ENCODE measurements around the gene EEF2KMT. TPM values are rescaled to one million over a fixed set of nuclear protein-coding genes. Genes with fewer than 3 reads are reported as not detected.
"Not testable (repeated sequence)": the region's sequence is repeated elsewhere in the genome, so short reads cannot be mapped to it uniquely, and the experiment has no call there.

Gene EEF2KMT, protein sequence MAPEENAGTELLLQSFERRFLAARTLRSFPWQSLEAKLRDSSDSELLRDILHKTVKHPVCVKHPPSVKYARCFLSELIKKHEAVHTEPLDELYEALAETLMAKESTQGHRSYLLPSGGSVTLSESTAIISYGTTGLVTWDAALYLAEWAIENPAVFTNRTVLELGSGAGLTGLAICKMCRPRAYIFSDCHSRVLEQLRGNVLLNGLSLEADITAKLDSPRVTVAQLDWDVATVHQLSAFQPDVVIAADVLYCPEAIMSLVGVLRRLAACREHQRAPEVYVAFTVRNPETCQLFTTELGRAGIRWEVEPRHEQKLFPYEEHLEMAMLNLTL
- 10 to 100 TPM in 2 of 4 donors, 1 to 10 TPM in 2; 6.3 to 15.8 (median 8.8) TPM for total RNA-seq

DNA sequence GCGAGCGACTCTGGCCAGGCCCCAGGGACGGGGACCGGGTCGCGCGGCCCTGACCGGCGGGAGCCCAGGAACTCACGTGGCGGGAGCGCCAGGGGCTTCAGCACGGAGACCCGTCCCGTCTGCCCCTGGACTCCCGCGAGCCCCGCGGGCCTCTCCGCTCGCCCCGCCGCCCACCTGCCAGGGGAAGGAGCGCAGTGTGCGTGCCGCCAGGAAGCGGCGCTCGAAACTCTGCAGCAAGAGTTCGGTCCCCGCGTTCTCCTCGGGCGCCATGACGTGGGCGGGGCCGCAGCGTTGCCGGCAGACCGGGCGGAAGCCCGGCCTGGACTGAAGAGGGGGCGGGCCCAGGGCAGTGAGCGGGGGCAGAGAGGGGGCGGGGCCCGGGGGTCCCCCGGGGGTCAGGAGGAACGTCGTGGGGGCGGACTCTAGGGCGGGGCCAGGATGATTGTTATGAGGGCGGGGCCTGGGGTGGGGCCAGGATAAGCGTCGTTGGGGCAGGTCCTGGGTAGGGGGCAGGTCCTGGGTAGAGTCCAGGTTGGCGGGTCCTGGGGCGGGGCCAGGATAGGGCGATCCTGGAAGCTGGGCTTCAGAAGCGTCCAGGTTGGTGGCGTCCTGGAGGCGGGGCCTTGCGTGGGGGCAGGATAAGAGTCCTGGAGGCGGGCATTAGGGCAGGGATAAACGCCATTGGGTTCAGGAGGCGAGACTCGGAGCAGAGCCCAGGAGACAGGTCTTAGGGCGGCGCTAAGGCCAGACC, at the start of gene EEF2KMT:
Gene EEF2KMT (minus strand): TSS at position 326 of the 751 bp plus-strand sequence. CDS start 56 bp downstream, at position 270.
- 0% methylated on average over 6 of the region's 67 CpGs for WGBS, 2 donors
- TF ChIP-seq POLR2A (IDR thresholded peaks at IDR 0.05) = peak in 1 of 4 donors; percentile 35
- DNase-seq = peak; percentile 96
- intact Hi-C loops (cut with DNase I); H3K9me3 ChIP-seq; H3K36me3 ChIP-seq; H3K27me3 ChIP-seq: not testable (repeated sequence)
- Histone ChIP-seq H3K4me3 (peak within 1 kb of the TSS; percentile 79 to 86 (median 81)), H3K27ac (peak within 1 kb of the TSS; percentile 85 to 90 (median 88)), H3K4me1 (peaks cover 2 to 19% (median 3%) of the 10 kb centered on the region in 3 donors)

DNA sequence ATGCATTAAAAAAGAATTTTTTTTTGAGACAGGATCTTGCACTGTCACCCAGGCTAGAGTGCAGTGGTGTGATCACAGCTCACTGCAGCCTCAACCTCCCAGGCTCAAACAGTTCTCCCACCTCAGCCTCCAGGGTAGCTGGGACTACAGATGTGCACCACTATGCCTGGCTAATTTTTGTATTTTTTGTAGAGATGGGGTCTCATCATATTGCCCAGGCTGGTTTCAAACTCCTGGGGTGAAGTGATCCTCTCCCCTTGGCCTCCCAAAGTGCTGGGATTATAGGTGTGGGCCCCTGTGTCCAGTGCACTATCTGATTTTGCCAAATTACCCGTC, 47.0 kb upstream of the EEF2KMT start:
- H3K27me3 ChIP-seq; H3K36me3 ChIP-seq; H3K27ac ChIP-seq; DNase-seq; H3K9me3 ChIP-seq; intact Hi-C loops (cut with DNase I); H3K4me1 ChIP-seq; H3K4me3 ChIP-seq: not testable (repeated sequence)
- WGBS, 2 donors = 60 to 89% methylated on average over 1 of the region's 1 CpG

DNA sequence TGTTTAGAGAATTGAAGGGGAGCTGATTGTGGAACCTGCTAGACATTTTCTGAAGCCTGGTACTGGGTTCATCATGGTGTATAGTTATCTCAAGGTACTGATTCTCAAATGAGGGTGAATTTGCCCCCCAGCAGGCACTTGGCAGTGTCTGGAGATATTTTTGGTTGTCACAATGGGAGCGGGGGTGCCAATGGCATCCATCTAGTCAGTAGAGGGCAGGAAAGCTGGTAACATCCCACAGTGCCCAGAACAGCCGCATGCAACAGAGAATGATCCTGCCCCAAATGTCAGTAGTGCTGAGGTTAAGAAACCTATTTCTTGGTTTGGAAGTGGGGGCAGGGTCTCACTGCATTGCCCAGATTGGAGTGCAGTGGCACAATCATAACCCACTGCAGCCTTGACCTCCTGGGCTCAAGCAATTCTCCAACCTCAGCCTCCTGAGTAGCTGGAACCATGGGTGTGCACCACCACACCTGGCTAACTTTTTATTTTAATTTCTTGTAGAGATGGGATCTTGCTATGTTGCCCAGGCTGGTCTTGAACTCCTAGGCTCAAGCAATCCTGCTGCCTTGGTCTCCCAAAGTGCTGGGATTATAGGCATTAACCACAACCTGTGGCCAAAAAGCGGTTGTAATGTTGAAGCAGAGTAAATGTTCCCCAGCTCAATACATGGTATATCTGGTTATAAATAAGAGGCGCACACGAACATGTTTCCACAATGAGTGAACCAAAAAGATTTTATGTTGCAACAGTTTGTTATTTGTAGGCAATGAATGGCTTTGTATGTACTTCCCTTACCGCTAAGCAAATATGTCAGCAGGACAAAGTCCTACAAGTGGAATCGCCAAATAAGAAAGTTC, 46.4 kb upstream of the EEF2KMT start:
- 67 to 71% methylated on average over 7 of the region's 7 CpGs for WGBS, 2 donors
- TF ChIP-seq, protein P1, sequence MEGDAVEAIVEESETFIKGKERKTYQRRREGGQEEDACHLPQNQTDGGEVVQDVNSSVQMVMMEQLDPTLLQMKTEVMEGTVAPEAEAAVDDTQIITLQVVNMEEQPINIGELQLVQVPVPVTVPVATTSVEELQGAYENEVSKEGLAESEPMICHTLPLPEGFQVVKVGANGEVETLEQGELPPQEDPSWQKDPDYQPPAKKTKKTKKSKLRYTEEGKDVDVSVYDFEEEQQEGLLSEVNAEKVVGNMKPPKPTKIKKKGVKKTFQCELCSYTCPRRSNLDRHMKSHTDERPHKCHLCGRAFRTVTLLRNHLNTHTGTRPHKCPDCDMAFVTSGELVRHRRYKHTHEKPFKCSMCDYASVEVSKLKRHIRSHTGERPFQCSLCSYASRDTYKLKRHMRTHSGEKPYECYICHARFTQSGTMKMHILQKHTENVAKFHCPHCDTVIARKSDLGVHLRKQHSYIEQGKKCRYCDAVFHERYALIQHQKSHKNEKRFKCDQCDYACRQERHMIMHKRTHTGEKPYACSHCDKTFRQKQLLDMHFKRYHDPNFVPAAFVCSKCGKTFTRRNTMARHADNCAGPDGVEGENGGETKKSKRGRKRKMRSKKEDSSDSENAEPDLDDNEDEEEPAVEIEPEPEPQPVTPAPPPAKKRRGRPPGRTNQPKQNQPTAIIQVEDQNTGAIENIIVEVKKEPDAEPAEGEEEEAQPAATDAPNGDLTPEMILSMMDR (IDR thresholded peaks at IDR 0.05) = no peak
- no peak for TF ChIP-seq POLR2A (IDR thresholded peaks at IDR 0.05)
- intact Hi-C loops (cut with DNase I) = no loop called here
- no peaks in the 10 kb centered on the region for H3K4me1 ChIP-seq
- no peak overlapping the region for H3K4me3 ChIP-seq
- no peak overlapping the region for H3K27ac ChIP-seq
- no peak for DNase-seq
- H3K9me3 ChIP-seq = no peaks in the 10 kb centered on the region
- peaks cover 0 to 10% (median 0%) of the 10 kb centered on the region in 4 donors for H3K27me3 ChIP-seq
- no peaks in the 10 kb centered on the region for H3K36me3 ChIP-seq

DNA sequence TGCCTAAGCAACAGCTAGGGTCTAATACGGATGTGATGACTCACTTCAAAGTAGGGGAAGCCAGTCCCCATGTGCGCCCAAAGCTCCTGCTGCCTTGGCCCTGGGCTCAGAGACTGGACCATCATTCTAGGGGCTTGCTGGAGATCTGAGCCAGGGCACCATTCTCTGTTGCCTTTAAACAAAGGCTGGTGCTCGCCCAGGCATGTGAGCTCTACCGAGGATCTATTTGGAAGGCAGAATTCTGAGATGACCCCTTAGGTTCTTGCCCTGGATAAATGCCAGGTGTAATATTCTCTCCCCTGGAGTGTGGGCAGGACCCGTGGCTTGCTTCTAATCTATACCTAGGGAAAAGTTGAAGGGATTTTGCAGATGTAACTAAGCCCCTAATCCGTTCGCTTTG, 42.6 kb upstream of the EEF2KMT start:
- intact Hi-C loops (cut with DNase I); H3K36me3 ChIP-seq; H3K27ac ChIP-seq; H3K4me3 ChIP-seq; DNase-seq; H3K9me3 ChIP-seq; H3K4me1 ChIP-seq: not testable (repeated sequence)
- WGBS, 2 donors = 38 to 47% methylated on average over 4 to 5 of the region's 7 CpGs
- H3K27me3 ChIP-seq = peaks cover 0 to 14% (median 0%) of the 10 kb centered on the region in 4 donors

DNA sequence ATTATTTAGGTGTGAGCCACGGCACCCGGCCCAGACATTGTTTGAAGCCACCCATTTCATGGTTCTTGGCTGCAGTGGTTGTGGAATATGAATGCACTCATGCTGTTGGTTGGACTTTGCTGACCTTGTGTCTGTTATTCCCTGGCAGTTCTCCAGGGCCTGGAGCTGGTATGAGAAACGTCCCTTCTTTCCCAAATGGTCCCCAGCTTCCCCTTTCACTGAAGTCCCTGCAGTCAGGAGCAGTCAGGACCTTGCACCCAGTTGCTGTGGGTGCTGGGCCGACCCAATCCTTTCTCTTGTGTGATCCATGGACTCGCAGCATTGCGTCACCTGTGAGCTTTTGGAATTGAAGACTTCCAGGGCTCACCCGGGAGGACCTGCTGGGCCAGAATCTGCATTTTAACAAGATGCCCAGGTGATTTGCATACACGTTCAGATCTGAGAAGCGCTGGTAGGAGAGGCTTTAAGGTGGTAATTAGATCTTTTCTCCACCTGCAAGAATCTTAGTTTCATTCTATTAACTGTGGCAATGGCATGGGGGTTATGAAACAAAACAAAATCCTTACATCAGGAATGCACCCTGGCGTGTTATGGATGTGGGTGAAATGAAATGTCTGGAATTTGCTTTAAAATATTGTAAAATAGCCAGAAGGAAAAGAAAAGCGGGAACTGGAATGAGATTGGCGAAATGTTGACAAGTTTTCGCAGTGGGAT, 37.3 kb upstream of the EEF2KMT start:
- H3K4me3 ChIP-seq; H3K27ac ChIP-seq; H3K9me3 ChIP-seq; H3K36me3 ChIP-seq; intact Hi-C loops (cut with DNase I); DNase-seq; H3K4me1 ChIP-seq: not testable (repeated sequence)
- 51 to 52% methylated on average over 10 to 12 of the region's 13 CpGs for WGBS, 2 donors
- H3K27me3 ChIP-seq = peaks cover 0 to 27% (median 0%) of the 10 kb centered on the region in 4 donors

DNA sequence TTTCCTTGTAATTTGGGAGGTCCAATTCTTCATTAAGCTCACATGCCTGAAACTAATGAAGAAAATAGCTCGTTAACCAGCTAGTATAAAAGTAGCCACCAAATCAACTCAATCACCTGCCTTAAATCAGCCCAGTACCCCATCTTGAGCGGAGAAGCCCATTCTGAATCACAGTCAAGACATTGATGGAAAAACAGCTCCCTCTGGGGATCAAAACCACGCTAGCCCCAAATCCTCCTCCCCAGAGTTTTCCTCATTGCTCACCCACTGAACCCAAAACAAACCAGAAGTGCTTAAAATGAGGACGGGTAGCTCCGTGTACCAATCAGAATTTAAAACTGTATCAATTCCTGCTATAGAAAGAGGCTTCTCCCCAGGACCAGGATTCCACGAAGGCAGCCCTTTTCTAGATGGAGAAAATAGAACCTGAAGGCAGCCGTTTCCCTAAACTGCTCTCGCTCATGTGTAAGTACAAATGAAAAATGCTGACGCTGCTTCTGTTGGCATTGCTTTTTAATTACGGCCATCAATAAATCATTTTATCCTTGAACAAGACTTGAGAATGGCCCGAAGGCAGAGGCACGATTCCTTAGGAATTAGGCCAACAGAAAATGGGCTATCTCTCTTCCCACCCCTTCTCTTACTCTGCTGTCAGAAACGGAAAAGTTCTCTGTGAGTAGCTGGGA, 35.5 kb upstream of the EEF2KMT start:
- WGBS, 2 donors = 19 to 37% methylated on average over 13 of the region's 13 CpGs
- H3K27ac ChIP-seq; intact Hi-C loops (cut with DNase I); H3K9me3 ChIP-seq; H3K36me3 ChIP-seq; DNase-seq; H3K4me3 ChIP-seq; H3K4me1 ChIP-seq: not testable (repeated sequence)
- H3K27me3 ChIP-seq = peaks cover 0 to 32% (median 0%) of the 10 kb centered on the region in 4 donors

DNA sequence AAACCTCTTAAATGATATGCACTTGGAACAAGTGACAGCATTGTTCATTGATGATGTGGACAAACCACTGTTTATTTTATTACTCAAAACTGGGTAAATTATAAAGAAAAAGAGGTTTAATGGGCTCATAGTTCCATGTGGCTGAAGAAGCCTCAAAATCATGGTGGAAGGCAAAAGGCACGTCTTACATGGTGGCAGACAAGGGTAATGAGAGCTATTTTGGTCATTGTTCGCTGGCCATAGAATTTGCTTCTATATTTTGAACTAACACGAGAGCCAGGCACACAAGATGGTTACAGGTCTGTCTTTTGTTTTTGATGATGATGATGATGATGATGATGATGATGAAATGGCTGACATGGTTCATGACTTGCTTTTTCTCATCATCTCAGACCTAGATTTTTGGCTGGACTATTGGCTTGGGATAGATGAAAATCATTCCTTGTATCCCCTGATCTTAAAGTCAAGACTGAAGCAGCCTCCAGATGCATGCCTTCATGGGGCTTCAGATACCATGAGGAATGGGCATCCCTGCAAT, 33.9 kb upstream of the EEF2KMT start:
- H3K27ac ChIP-seq; DNase-seq; H3K4me1 ChIP-seq; intact Hi-C loops (cut with DNase I); H3K4me3 ChIP-seq; H3K36me3 ChIP-seq; H3K9me3 ChIP-seq: not testable (repeated sequence)
- 71 to 79% methylated on average over 3 of the region's 3 CpGs for WGBS, 2 donors
- peaks cover 0 to 35% (median 0%) of the 10 kb centered on the region in 4 donors for H3K27me3 ChIP-seq

DNA sequence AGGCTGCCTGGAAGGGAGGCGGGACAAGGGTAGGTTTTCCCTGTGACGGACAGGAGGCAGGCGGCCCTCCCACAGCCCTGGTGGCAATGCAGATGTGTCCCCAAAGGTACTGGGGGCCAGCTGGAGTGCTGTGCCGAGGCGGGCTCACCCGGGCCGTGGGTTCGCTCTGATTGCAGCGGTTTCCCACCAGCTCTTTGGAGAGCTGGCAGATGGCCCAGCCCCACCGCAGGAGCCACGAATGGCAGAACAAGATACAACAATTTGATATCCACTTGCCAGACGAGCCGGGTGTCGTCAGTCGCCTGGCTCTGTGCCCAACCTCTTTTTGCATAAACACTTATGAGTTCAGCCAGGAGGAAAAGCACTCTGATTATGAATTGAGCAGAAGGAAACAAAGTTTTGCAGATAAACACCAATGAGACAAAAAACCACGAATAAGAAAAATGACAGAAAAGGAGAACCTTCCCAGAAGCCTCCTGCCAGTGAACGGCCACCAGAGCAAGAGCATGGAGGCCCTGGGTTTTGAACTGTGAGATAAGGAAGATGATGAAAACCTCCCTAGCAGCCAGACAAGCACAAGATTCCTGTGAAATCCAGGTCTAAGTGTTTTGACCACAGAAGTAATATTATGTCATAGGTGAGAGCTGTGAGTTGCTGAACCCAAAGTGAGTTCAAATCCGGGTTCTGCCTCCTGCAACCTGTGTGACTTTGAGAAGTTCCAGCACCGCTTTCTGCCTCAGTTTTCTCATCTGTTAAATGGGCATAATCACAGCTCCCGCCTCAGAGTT, 19.9 kb upstream of the EEF2KMT start:
- intact Hi-C loops (cut with DNase I); H3K27ac ChIP-seq; H3K4me1 ChIP-seq; H3K36me3 ChIP-seq; H3K27me3 ChIP-seq; DNase-seq; H3K9me3 ChIP-seq: not testable (repeated sequence)
- 23 to 32% methylated on average over 8 to 13 of the region's 20 CpGs for WGBS, 2 donors
- peak overlapping the region in 1 of 4 donors; percentile 35 for H3K4me3 ChIP-seq

DNA sequence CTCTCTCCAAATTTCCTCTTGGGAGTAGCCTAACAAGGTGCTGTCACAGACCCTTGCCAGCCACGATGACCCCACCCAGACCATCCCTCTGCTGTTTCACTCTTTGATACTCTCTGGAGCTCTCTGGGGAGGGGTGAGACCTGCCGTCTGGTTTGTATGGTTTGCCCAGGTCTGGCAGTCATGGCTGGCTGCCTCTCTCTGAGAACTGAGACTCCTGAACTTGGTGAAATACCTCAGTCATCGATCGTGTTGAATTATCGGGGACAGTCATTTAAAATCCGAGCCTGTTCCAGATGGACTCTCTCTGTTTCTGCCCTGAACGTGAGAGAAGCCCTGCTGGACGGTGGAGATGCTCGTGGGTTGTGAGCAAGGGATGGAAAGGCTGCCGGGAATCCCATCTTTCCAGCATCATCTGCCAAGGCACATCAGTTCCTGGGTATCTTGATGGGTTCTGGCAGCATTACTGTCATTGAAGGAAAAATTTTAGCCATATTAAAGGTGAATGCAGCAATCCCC, 19.2 kb upstream of the EEF2KMT start:
- H3K27me3 ChIP-seq; H3K27ac ChIP-seq; H3K36me3 ChIP-seq; H3K4me1 ChIP-seq; H3K4me3 ChIP-seq; DNase-seq; intact Hi-C loops (cut with DNase I); H3K9me3 ChIP-seq: not testable (repeated sequence)
- 63% methylated on average over 4 of the region's 10 CpGs; no CpG with 5 or more reads in 1 of the 2 donors for WGBS, 2 donors

DNA sequence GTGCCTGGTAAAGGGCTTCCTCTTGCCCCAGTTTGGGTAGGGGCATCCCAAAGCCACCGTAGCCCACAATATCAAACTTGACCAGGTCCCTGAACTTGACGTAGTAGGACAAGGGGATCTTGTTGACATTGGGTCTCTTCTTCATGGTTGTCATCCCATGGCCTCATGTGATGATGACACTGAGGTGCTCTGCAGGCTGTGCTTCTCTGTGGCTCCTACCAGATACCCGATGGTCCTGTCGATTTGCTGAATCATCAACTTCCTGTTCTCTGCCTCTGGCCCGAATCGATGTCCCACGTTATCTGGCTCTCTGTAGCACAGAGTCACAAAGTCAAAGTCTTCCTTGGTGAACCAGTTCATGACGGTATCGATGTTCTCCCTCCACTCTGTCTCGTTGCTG, 13.3 kb upstream of the EEF2KMT start:
- 80 to 82% methylated on average over 10 of the region's 10 CpGs for WGBS, 2 donors
- not testable (repeated sequence) for H3K27ac ChIP-seq

More for the DNA sequence above, 13.3 kb upstream of the EEF2KMT start:
- H3K36me3 ChIP-seq; H3K27me3 ChIP-seq; DNase-seq; H3K4me1 ChIP-seq; intact Hi-C loops (cut with DNase I); H3K9me3 ChIP-seq; H3K4me3 ChIP-seq: not testable (repeated sequence)
